ENCODE data around the gene DTX4.

- TF ChIP-seq EZH2 (IDR thresholded peaks at IDR 0.05) (no peak), FOXP2 (optimal IDR thresholded peaks at IDR 0.05; ENCODE audit: control extremely low read depth, extremely low read length, insufficient read depth) (no peak), POLR2AphosphoS5 (IDR thresholded peaks at IDR 0.05; ENCODE audit: borderline replicate concordance, low read depth, low read length) (no peak)
These were observed 13.5 kb upstream of the DTX4 start for GRCh38 chr11:59158206-59159068.
